HG03064 (cell line): Measurements from ENCODE around the gene ABCB1.

Experiments
- ATAC-seq: cut with Tn5 transposase; IDR thresholded peaks from one replicate; pipeline ENCODE4 v1.9.1; 2021; ENCODE audit warnings: low read depth; ENCODE audit not compliant: unreplicated experiment

ABCB1 gene

DNA sequence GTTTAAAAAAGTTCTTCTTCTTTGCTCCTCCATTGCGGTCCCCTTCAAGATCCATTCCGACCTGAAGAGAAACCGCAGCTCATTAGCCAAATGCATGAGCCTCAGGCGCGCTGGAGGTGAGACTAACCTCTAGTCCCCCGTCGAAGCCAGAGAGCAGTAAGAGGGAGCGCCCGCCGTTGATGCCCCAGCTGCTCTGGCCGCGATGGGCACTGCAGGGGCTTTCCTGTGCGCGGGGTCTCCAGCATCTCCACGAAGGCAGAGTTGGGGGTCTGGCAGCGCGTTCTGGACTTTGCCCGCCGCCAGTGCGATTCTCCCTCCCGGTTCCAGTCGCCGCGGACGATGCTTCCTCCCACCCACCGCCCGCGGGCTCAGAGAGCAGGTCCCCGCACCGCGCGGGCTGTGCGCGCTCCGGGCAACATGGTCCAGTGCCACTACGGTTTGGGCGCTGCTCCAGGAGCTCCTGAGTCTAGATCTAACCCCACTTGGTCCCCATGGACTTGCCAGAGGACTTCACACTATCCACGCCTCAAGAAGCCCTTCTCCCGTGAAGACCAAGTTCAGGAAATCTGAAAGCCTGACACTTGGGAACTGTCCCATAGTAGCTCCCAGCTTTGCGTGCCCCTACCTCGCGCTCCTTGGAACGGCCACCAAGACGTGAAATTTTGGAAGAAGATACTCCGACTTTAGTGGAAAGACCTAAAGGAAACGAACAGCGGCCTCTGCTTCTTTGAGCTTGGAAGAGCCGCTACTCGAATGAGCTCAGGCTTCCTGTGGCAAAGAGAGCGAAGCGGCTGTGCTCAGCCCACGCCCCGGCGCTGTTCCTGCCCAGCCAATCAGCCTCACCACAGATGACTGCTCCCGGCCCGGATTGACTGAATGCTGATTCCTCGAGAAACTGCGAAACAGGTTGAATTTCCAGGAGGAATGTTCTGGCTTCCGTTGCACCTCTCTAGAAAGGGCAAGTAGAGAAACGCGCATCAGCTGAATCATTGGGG is at the start of gene ABCB1:
TSS of gene ABCB1 (minus strand) at position 755 of the 995 bp plus-strand sequence. CDS start at position 55, 700 bp downstream.
- peak; percentile 65 for ATAC-seq

DNA sequence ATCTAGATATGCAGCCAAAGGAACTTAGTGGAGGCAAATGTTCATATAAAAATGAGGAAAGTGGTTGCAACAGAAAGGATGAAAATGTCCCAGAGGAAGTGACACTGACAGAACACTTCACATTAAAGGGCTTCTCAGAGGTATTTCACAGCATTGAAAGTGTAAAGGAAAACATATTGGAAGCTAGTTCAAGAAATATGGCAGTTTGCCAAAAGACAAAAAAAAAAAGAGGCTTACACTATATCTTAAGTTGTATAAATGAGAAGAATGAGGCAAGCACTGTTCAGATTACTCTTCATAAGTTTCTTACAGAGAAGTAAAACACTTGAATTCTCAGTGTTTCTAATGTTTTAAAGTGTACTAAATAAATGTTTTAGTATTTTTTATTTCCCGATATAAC is 47.6 kb upstream of the ABCB1 start:
- no peak for ATAC-seq

DNA sequence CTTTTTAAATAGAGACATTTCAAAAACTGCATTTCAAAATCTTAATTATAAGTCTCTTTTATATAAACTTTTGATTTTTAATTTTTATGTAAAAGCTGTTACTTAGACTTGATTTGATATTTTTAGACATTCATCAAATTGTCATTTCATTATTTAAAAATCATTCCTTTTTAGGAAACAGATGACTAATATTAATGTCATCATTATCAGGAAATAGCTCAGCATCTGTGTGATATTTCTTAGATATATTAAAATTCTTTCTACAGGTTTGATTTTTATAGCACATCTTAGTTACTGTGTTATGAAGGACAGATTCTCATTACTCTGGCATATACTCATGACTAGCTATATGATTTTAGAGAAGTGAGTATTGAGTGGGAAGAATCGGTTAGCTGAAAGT is 44.8 kb upstream of the ABCB1 start:
- ATAC-seq, result no peak

DNA sequence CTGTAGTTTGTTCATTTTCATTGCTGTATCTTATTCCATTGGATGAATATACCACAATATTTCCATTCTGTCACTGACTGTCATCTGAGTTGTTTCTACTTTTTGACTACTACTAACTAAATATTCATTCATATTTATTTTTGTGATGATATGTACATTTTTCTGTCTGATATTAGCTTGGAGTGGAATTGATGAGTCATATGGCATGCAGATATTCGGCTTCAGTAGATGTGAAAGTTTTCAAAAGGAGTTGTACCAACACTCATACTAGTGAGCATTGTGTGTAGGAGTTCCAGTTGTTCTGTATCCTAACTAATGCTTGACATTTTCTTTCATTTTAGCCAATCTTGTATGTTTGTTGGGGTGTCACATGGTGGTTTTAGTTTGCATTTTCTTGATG is 35.2 kb upstream of the ABCB1 start:
- ATAC-seq, result no peak

DNA sequence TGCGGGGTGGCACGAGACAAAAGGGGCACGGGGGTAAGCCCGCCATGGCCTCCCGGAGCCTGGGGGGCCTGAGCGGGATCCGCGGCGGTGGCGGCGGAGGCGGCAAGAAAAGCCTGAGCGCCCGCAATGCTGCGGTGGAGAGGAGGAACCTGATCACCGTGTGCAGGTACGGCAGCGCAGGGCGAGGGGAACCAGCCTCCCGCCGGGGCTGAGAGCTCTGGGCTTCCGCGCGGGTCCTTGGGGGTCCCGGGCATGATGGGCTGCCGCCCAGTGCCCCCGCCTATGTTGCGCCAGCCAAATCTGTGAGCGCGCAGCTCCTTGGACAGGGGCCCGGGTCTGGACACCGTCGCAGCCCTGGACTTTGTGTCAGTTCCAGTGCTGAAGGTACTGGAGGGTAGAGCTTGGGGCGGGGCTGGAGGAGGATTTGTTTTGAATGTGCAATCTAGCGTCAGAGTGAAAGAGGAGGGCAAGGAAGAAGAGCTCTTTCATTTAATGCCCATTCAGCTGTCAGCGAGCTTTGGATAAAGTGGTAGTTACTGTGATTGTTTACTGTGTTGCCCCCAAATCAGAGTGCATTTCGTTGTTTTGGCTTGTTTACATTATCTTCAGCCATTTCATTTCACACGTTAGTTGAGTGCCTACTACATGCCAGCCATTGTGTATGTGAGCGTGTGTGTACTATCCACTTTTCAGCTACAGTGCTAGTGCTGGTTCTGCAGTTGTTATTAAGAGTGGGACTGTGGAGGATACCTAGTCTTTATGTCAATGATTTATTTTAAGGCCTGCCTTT is 28.3 kb upstream of the ABCB1 start:
- no peak for ATAC-seq

DNA sequence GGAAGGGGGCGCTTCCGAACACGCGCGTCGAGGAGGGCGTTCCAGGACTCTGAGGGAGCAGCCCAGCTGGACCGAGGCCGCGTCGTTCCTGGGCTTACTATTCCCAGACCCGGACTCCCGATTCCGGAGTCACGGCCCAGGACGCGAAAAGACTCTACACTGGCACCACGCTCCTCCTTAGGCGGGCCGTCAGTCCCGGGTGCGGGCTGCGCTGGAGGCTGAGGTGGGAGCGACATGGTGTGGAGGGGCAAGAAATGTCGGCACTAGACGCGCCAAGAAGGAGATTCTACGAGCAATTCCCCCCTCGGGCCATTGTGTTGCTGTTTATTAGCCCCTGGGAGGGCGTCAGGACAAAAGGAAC is 26.9 kb upstream of the ABCB1 start:
- ATAC-seq, result peak; percentile 29

DNA sequence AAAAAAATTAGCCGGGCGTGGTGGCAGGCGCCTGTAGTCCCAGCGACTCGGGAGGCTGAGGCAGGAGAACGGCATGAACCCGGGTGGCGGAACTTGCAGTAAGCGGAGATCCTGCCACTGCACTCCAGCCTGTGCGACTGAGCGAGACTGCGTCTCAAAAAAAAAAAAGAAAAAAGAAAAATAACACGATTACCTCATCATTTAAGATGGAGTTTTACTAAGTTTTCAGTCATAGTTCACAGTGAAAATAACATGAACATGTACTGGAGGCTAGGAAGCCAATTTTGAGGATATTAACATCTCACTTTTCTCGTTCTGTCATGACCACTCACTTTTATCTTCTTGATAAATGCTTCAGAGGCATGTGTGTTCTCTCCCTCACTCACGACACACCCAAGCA is 24.4 kb upstream of the ABCB1 start:
- ATAC-seq, result no peak

DNA sequence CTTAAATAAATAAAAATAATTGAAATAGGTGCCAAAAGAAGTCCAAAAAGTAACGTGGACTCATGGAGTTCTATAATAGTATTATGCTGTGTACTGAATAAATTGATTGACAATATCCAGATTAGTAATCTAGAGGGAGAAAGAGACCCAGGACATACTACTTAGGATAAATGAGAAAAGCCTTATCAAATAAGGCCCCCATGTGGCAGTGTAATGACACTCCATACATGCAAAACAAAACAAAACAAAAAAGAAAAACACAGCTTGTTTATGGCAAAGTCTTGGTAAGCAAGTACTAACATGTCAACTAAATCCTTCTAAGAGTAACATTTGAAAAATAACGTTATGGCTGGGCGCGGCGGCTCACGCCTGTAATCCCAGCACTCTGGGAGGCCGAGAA is 23.9 kb upstream of the ABCB1 start:
- no peak for ATAC-seq

DNA sequence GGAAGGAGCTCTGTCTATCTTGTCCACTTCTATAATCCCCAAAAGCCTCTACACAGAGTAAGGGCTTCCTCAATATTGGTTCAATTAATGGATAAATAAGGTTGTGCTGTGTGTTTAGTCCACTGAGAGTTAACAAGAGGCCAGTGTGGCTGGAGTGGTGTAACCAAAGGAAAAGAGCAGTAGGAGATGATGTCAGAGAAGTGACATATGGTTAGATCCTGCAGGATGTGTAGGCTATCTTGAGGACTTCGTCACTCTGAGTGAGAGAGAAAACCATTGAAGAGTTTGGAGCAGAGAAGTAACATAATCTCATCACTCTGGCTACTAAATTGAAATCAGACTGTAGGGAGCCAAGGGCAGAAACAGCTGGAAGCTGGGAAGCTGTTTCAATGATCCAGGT is 14.5 kb upstream of the ABCB1 start:
- ATAC-seq, result no peak

DNA sequence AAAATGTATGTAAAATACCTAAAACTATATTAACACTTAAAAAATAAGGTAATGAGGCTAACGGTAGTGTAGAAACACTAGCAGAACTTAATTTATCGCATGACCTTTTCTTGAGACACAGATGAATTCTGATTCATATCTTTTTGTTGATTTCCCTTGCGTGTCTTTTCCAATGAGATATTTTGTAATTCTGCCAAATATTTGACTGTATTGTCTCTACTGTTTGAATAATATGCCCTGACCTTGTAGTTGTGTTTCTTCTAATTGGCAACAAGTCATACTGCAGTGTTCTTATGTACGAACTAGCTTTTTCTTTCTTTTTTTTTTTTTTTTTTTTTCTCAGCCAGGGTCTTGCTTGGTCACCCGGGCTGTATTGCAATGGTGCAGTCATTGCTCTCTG is 9.2 kb upstream of the ABCB1 start:
- ATAC-seq, result no peak

DNA sequence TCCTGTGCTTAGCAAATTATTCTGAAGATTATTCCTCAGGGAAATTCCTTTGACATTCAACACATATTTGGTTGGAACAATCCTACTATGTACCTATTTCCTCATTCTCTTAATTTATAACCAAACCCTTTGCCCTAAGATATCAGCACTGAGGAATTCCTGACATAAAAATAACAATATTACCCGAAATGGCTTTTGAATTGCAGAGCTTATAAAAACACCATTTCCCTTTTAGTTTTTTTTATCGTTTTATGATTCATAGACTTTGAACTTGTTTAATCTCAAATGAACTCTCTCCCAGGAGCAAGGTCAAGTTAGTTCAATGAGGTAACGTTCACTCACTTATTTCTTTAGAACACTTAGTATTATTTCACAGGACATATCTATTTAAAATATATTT is 7.7 kb upstream of the ABCB1 start:
- no peak for ATAC-seq

DNA sequence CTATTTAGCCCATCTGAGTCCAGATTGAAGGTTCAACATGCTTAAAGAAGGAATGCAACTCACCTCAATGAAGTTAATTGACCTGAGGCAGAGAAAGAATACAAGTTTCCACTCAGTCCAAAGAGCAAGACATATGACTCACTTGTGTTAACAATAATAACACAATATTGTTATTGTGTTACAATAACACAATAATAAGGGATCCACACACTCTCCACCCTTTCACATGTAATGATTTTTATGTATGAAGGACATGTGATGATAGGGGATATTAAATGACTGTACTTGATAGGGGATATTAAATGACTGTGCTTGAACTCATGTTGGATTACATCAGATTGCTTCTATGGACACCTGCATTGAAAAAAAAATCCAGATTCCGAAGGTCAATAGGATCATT is 3.6 kb upstream of the ABCB1 start:
- no peak for ATAC-seq

DNA sequence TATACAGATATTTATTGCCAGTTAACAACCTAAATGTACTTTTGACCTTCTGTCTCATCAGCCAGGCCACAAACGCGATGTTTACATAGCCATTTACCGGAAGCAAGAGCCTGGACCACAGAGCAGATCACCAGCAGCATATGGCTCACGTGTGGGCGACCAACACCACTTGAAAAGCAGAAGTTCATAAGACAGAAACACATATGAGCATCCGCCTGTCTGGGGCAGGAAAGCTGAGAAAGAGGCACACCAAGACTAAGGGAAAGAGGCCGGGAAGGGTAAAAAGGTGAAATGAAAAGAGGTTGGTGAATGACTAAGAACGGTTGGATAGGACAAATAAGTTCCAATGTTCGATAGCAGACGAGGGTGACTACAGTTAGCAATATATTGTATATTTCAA is 1.3 kb downstream of the ABCB1 start:
- ATAC-seq, result peak; percentile 87

DNA sequence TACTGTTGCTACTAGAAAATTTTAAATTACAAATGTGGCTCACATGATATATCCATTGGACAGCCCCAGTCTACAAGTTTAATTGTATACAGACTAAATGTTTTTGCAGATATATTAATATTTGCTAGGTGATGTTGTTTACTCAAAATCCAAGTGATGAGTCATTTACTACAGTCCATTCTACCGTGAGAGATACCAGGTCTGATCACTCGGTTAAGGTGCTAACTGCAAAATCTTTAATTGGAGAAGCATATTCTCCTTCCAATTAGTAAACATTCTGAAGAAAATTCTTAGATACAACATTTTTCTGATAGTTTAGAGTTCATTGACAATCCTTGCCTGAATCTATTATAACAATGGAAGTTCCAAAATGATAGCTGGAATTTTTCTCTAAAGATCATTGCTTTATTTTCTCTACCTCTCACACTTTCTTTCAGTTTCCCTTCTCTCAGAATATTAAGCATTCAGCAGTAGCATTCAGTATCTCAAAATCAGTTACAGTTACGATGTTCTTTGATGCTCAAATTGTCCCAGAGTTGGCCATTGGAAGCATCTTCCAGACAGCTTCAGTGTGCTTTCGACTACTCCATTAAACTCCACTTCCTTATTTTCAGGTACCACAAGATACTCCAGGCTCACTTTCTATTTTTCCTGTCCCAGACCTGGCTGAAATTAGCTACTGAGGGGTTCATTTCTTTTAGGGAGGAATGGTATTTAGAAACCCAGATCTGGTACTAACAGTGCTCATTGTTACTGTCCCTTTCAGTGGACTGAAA is 2.3 kb downstream of the ABCB1 start:
- ATAC-seq, result no peak

DNA sequence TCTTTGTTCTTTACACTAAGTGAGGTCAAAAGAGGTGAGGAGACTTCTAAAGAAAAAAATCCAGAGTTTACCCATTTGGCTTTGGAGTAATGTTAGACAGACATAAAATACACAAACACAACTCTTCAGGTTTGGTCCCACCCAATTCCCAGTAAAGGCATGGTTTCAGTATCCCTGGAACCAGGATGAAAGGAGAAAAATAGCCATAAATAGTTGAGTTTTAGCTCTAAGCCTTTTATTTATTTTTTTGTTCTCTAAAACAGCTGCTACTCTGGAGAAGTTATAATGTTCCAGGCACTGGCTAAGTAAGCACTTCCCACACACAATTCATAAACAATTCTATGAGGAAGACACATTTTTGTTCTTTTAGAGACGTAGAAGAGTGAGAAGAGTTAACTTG is 4.0 kb downstream of the ABCB1 start:
- no peak for ATAC-seq

DNA sequence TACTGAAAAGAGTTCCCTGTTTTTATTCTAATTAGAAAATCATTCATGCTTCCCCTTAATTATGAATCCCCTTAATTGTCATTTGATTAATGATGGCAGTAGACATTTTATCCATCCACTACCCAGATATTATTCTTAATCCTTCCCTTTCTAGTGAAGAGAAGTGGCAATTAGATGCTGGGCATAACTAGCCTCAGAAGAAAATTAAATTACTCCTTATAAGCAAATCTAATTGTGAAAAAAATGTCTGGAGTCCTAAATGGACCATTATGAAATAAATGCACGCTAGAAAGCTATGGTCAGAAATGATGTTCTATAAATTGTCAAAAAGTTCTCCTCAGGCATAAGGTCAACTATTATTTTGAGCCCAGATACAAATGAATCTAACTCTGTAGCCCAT is 4.5 kb downstream of the ABCB1 start:
- no peak for ATAC-seq

DNA sequence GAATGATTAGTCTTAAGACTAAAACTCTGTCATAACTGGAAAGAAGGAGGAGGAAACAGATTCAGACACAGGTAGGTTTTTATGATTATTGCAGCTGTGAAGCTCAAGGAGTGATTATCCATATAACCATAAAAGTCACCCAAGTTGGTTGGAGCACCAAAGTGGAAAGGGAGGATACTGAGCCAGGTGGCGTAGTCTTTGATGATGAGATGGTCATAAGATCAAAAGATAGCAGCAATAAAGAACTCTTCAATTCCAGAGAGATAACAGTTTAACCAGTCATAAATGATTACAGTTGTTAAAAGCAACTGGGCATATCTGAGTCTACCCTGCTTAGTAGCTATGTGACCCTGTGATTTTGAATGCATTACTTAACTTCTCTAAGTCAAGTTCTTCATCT is 8.4 kb downstream of the ABCB1 start:
- ATAC-seq, result no peak

DNA sequence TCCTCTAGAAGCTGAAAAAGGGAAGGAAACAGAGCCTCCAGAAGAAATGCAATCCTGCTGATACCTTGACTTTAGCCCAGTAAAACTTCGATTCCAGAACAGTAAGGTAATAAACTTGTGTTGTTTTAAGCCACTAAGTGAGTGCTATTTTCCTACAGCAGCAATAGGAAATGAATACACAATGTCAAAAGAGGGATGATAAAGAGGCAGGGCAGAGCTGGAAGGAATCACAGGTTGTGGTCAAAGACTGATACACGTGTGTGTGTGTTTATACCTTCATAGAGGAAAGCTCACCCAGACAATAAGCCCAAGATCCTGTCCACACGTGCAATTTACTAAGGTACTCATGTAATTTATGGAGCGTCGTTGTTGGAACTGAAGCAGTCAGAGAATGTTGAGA is 9.5 kb downstream of the ABCB1 start:
- no peak for ATAC-seq

DNA sequence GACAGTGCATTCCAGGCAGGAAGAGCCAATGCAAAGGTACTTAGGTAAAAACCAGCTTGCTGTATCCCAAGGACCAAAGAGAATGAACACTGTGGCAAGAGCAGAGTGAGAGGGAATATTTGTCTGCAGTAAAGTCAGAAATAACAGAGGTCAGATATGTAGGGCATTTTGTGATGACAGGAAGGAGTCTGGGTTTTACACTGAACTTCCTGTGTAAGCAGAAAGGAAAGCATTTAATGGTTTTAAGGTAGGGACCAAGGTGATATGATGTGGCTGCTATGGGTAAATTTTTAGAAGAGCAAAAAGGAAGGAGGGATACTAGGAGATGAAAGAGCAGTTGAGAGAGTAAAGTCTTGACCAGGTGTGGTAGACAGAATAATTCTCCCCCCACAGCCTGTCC is 10.1 kb downstream of the ABCB1 start:
- no peak for ATAC-seq

DNA sequence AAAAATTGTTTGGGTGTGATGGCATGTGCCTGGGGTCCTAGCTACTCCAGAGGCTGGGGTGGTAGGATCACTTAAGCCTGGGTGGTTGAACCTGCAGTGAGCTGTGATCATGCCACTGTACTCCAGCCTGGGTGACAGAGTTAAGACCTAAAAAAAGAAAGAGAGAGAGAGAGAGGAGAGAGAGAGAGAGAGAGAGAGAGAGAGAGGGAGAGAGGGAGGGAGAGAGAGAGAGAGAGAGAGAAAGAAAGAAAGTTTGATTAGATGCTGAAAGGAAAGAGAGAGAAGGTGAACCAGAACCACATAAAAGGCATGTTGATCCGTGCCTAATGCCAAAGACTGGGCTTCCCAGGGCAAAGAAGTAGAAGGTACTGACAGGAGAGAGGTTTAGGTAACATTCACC is 11.1 kb downstream of the ABCB1 start:
- no peak for ATAC-seq

DNA sequence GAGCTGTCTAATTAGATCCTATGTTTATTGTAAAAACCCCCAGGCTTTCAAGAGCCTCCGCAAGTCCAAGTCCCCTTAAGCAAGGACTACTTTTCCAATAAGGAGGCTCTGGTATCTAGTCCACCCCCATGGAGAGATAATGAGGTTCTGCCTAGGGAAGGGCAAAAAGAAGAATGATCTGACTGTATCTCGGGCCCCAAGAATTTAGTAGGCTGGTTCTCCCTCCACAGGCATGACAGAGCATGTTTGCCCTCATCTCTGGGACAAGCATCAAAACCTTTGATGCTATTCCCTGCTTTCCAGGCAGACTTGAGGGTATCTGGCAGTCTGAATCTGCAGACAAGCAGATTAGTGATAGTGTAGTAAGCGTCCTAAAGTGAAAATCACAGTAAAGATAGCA is 19.0 kb downstream of the ABCB1 start:
- ATAC-seq, result no peak
